Lung (tissue), 12 donors: Measurements from ENCODE around the gene DIP2C. TPM values are rescaled to one million over a fixed set of nuclear protein-coding genes. Genes with fewer than 3 reads are reported as not detected.

Experiments used
- ATAC-seq: fragments of 200-7000 bp; cut with Tn5 transposase; one replicate; pipeline ENCODE4 v1.9.1; 2020; ENCODE audit warnings: moderate number of reproducible peaks; ENCODE audit not compliant: insufficient read depth, low FRiP score
- DNase-seq, 3 donors: peaks; one replicate each; pipeline ENCODE4 v3.0.0-alpha.2; 2013 to 2017
- H3K27ac ChIP-seq, 2 donors: one replicate each; pipeline ENCODE4 v1.5.1; 2013; ENCODE audit warnings: mild to moderate bottlenecking in 2 of 2, moderate library complexity in 2 of 2, control low read depth in 1 of 2, inconsistent platforms in 1 of 2, low read depth in 1 of 2, low read length in 1 of 2
- H3K27me3 ChIP-seq, 3 donors: one replicate each; pipeline ENCODE4 v1.5.1; 2013; ENCODE audit warnings: low read length in 2 of 3; ENCODE audit not compliant: control insufficient read depth in 3 of 3, insufficient read depth in 3 of 3
- H3K36me3 ChIP-seq, 4 donors: one replicate each; pipeline ENCODE4 v1.5.1; 2013; ENCODE audit warnings: low read length in 4 of 4, mild to moderate bottlenecking in 1 of 4, moderate library complexity in 1 of 4; ENCODE audit not compliant: control insufficient read depth in 4 of 4, insufficient read depth in 4 of 4
- H3K4me1 ChIP-seq, 5 donors: one replicate each; pipeline ENCODE4 v1.5.1; 2013; ENCODE audit warnings: low read length in 5 of 5, mild to moderate bottlenecking in 2 of 5, moderate library complexity in 1 of 5; ENCODE audit not compliant: control insufficient read depth in 5 of 5, insufficient read depth in 5 of 5
- H3K4me3 ChIP-seq: one replicate; pipeline ENCODE4 v1.5.1; 2013; ENCODE audit warnings: mild to moderate bottlenecking, control low read depth, moderate library complexity
- H3K9ac ChIP-seq, 2 donors: one replicate each; pipeline ENCODE4 v1.5.1; 2013; ENCODE audit warnings: low read length in 2 of 2, control low read depth in 1 of 2; ENCODE audit not compliant: insufficient read depth in 1 of 2
- H3K9me3 ChIP-seq, 4 donors: one replicate each; pipeline ENCODE4 v1.5.1; 2013; ENCODE audit warnings: low read length in 3 of 4, mild to moderate bottlenecking in 1 of 4, moderate library complexity in 1 of 4; ENCODE audit not compliant: control insufficient read depth in 4 of 4, insufficient read depth in 3 of 4
- WGBS, 2 donors: extraction: QIAGEN DNeasy Blood & Tissue Kit; methylation state at CpG; one replicate each; pipeline ENCODE4 v1.1.7; 2013; 5-methylcytosine and 5-hydroxymethylcytosine counted together
- polyA plus RNA-seq, 2 donors: library from polyadenylated mRNA; stranded (reverse); fragments of 200-250 nt; gene quantifications; one replicate each; pipeline ENCODE4 v1.2.1, GENCODE V29; 2013
- total RNA-seq, 2 donors: library from RNA; depleted of rRNA in 1 of 2; stranded (reverse); fragments of >200 nt in 1 of 2; gene quantifications; one replicate each; pipeline ENCODE4 v1.2.1, GENCODE V29; 2014 to 2021
- TF ChIP-seq, protein P1 (sequence below): IDR thresholded peaks from 2 replicates; pipeline ENCODE4 v1.5.1; 2012; ENCODE audit warnings: mild to moderate bottlenecking; ENCODE audit errors: control extremely low read depth, extremely low read depth
- donor health status: control.
- donor health status: control.
- donor health status: Bipolar disorder and iron deficiency.
- donor health status: healthy.
- donor health status: DM: yes; HTN: yes; CAD: no.

Gene DIP2C
- total and polyA plus RNA-seq, 4 donors: 3.6 to 20.0 (median 9.5) TPM

DNA sequence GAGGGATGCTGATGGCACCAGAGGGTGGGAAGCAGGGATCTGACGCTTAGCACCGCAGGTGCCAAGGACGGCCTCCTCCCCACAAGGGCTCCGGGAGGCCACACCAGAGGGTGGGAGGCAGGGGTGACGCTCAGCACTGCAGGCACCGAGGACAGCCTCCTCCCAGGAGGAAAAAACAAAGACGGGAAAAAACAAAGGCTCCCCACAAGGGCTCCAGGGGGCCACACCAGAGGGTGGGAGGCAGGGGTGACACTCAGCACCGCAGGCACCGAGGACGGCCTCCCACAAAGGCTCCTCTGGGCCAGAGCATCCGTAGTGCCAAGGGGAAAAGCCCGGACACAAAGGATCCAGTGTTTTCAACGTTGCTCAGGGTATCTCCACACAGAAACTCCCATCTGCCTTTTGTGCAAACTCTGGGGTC, 25.6 kb downstream of the DIP2C start:
- TF ChIP-seq, protein P1, sequence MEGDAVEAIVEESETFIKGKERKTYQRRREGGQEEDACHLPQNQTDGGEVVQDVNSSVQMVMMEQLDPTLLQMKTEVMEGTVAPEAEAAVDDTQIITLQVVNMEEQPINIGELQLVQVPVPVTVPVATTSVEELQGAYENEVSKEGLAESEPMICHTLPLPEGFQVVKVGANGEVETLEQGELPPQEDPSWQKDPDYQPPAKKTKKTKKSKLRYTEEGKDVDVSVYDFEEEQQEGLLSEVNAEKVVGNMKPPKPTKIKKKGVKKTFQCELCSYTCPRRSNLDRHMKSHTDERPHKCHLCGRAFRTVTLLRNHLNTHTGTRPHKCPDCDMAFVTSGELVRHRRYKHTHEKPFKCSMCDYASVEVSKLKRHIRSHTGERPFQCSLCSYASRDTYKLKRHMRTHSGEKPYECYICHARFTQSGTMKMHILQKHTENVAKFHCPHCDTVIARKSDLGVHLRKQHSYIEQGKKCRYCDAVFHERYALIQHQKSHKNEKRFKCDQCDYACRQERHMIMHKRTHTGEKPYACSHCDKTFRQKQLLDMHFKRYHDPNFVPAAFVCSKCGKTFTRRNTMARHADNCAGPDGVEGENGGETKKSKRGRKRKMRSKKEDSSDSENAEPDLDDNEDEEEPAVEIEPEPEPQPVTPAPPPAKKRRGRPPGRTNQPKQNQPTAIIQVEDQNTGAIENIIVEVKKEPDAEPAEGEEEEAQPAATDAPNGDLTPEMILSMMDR: no peak
- Histone ChIP-seq H3K4me1 (peaks cover 4 to 27% (median 21%) of the 10 kb centered on the region in 5 donors), H3K4me3 (no peak overlapping the region), H3K9me3 (peaks cover 0 to 2% (median 0%) of the 10 kb centered on the region in 4 donors), H3K27me3 (no peaks in the 10 kb centered on the region), H3K27ac (no peak overlapping the region), H3K9ac (no peak overlapping the region), H3K36me3 (peaks cover 0 to 2% (median 0%) of the 10 kb centered on the region in 4 donors)
- WGBS, 2 donors: 73 to 78% methylated on average over 13 of the region's 13 CpGs
- ATAC-seq (no peak), DNase-seq (no peak)

DNA sequence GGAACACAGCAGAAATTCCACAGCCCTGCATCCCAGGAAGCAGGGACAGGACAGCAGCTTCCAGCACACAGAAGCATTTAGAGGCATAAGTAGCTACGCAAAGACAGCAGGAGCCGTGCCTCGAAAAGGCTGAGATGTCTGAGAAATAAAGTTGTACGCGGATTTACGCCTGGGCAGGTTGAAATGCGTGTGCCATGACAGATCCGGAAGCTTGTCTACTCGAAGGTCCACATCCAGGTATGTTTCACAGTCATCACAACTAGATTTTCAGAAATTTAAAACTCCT, 26.1 kb downstream of the DIP2C start:
- DNase-seq: no peak
- Histone ChIP-seq H3K27me3 (no peaks in the 10 kb centered on the region), H3K27ac (no peak overlapping the region), H3K4me3 (no peak overlapping the region), H3K9ac (no peak overlapping the region), H3K9me3 (peaks cover 0 to 2% (median 0%) of the 10 kb centered on the region in 4 donors), H3K4me1 (peaks cover 4 to 27% (median 21%) of the 10 kb centered on the region in 5 donors), H3K36me3 (peaks cover 0 to 2% (median 0%) of the 10 kb centered on the region in 4 donors)
- 92 to 94% methylated on average over 9 of the region's 9 CpGs for WGBS, 2 donors
- no peak for ATAC-seq
- TF ChIP-seq, protein P1: no peak

DNA sequence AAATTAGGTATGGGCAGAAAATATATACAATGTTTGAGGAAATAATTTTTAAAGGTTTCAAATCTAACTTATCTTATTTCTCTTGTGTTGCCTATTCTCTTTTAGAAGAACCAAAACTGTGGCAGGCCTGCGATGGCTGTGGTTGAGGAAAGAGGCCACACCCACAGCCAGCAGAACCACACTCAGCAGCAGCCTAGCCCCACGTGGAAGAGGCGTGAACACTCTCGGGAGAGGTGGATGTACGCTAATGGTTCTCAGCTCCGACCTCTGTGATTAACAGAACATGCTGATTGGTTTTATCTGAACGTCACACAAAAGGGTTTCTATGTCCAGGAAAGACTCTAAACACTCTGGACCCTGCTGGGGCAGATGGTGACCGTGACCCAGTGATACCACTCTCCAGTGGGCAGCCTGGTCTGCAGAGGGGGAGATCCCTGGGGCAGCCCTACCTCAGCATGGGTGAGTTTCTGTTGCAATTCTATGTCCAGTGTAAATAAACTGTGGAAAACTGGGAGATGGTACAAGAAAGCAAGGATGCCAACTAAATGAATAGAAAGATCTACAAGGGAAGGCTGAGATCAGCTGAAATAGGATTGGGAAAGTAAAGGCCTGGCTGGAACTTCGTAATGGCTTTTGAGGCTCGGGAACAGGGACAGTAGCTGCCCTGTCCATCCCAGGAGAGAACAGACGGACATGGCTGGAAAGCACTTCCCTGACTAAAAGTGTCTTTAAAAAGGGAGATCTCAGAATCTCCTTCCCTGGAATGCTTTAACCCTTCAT, 26.6 kb downstream of the DIP2C start:
- H3K9me3 ChIP-seq: no peaks in the 10 kb centered on the region
- no peak overlapping the region for H3K27ac ChIP-seq
- no peak for ATAC-seq
- H3K9ac ChIP-seq: no peak overlapping the region
- no peak overlapping the region for H3K4me3 ChIP-seq
- DNase-seq: no peak
- 82 to 85% methylated on average over 11 of the region's 11 CpGs for whole genome bisulfite sequencing, 2 donors
- H3K4me1 ChIP-seq: peaks cover 5 to 27% (median 21%) of the 10 kb centered on the region in 5 donors
- H3K36me3 ChIP-seq: peaks cover 0 to 2% (median 0%) of the 10 kb centered on the region in 4 donors
- no peaks in the 10 kb centered on the region for H3K27me3 ChIP-seq
- TF ChIP-seq, protein P1: no peak
